ENCODE results near the gene SLX4. TPM values are rescaled to one million over a fixed set of nuclear protein-coding genes. Genes with fewer than 3 reads are reported as not detected.

Gene SLX4, protein sequence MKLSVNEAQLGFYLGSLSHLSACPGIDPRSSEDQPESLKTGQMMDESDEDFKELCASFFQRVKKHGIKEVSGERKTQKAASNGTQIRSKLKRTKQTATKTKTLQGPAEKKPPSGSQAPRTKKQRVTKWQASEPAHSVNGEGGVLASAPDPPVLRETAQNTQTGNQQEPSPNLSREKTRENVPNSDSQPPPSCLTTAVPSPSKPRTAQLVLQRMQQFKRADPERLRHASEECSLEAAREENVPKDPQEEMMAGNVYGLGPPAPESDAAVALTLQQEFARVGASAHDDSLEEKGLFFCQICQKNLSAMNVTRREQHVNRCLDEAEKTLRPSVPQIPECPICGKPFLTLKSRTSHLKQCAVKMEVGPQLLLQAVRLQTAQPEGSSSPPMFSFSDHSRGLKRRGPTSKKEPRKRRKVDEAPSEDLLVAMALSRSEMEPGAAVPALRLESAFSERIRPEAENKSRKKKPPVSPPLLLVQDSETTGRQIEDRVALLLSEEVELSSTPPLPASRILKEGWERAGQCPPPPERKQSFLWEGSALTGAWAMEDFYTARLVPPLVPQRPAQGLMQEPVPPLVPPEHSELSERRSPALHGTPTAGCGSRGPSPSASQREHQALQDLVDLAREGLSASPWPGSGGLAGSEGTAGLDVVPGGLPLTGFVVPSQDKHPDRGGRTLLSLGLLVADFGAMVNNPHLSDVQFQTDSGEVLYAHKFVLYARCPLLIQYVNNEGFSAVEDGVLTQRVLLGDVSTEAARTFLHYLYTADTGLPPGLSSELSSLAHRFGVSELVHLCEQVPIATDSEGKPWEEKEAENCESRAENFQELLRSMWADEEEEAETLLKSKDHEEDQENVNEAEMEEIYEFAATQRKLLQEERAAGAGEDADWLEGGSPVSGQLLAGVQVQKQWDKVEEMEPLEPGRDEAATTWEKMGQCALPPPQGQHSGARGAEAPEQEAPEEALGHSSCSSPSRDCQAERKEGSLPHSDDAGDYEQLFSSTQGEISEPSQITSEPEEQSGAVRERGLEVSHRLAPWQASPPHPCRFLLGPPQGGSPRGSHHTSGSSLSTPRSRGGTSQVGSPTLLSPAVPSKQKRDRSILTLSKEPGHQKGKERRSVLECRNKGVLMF (N-terminal part only)
- 4.5 and 5.3 TPM in 2 replicates for total RNA-seq

DNA sequence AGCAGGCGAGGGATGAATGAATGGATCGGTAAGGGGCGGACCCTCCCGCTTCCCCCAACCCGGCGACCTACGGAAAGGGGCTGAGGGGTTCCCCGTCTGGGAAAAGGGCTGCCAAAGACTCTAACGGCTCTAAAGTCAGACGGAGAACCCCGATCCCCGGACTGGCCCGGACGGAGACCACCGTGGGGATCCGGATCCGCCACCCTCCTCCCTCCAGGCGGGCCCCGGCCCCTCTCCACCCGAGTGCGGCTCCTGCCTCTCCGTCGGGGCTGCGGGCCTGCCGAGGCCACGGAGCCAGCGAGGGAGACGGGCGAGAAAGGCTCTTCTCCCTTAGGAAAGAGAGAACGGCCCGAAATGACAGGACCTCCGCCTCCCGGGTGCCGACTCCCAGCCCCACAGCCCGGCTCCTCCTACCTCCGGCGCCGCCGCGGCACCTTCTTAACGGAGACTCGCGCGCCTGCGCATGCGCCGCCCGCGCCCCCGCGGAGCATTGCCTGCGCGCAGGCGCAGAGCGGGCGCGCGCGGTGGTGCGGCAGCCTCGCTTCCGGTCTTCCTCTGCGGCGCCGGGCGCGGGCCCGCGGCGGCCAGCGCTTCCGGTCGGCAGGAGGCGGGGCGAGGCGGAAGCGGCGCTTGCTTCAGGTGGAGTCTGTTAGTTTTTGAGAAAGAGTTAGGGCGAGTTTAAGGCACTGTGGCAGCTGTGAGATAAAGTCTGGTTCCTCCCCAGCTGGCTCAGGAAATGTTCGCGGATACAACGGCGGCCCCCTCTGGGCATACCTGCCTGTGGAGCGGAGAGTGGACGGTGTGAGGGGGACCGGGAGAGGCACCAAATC lies at the start of gene SLX4:
TSS of gene SLX4 (minus strand) at position 461 of the 830 bp plus-strand sequence. CDS start 2,642 bp downstream, outside the sequence.

DNA sequence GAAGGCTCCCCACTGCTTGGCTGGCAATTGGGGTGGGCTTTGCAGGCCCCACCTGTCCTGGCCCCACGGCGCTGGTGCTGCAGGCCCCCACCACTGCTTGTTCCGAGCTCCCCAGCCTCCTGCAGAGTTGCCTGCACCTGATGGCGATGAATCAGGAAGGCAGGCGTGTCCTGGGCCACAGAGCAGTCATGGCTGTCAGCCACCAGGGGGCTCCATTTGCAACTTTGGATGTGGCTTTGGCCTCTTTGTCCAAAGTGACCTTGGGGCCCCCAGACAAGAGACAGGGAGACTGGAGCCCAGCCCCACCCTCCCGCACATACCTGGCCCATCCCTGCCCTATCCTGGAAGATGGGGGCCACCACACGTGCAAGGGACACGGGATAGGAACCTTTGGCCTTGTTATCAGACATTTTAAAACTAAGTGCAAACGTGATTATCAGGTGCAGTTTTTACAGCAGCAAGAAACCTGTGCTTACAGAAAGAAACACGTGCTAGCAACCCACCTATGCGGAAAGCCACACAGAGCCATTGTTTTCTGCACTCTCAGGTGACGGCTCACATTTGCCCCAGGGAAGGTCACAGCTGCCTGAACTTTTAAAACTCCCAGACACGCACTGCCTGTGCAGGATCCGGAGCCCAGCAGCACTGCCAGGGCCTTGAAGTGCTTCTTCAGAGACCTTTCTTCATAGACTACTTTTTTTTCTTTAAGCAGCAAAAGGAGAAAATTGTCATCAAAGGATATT lies 43.0 kb upstream of the SLX4 start, which contains the start of gene DNASE1:
TSS of gene DNASE1 (plus strand) at position 443 of the 743 bp plus-strand sequence. CDS start 683 bp downstream, outside the sequence.

DNA sequence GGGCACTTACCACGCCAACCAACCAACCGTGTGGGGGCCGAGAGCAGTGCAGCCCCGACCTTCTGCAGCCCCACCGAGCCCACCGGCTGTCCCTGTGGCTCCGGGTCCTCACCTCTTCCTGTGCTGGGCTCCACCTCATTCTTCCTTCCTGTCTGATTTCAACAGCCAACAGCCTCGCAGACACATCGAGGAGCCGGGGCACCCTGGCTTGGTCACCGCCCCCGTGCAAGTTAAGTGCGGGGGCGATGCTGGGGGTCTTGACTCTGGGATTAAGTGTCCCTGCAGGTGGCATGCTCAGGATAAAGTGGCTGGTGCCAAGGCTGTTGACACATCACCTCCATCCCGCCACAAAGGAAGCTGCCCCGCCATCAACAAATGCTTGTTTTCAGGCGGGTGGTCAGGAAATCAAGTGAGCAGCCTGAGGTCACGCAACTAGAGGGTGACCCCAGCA lies 34.1 kb downstream of the SLX4 start, which contains the start of gene NLRC3:
TSS of gene NLRC3 (minus strand) at position 102 of the 451 bp plus-strand sequence. CDS start 12,367 bp downstream, outside the sequence.

Other genes starting within 250 kb of the SLX4 start
- 12.0 and 14.5 TPM in 2 replicates for gene ZSCAN32, start 210.6 kb downstream of the SLX4 start, total RNA-seq
- gene ZNF174, start 210.4 kb downstream of the SLX4 start, total RNA-seq = 7.4 and 8.3 TPM in 2 replicates
- 1.2 and 1.8 TPM in 2 replicates for gene ZNF597, start 168.1 kb downstream of the SLX4 start, total RNA-seq
- gene NAA60, start 167.9 kb downstream of the SLX4 start, total RNA-seq = 18.3 and 21.7 TPM in 2 replicates
- not detected in 2 replicates for gene C16orf90, start 116.1 kb downstream of the SLX4 start, total RNA-seq
- 10.0 and 16.6 TPM in 2 replicates for gene CLUAP1, start 110.6 kb downstream of the SLX4 start, total RNA-seq
- gene NLRC3, start 34.2 kb downstream of the SLX4 start, total RNA-seq = not detected in 2 replicates
- 4.6 and 6.3 TPM in 2 replicates for gene DNASE1, start 43.1 kb upstream of the SLX4 start, total RNA-seq
- 155 and 165 TPM in 2 replicates for gene TRAP1, start 105.9 kb upstream of the SLX4 start, total RNA-seq

Measured in airway epithelial cell (primary cell).